NOMO-1 treated with DMSO at 0.1 percent for 48 hours (cell line): ENCODE results near the gene WDR54.
"Not testable (repeated sequence)": the region's sequence is repeated elsewhere in the genome, so short reads cannot be mapped to it uniquely, and the experiment has no call there.

Experiments
- DNase-seq: peaks from one replicate; lab custom pipeline; 2025; ENCODE audit not compliant: unreplicated experiment; lab: John Stamatoyannopoulos, UW

Gene WDR54

DNA sequence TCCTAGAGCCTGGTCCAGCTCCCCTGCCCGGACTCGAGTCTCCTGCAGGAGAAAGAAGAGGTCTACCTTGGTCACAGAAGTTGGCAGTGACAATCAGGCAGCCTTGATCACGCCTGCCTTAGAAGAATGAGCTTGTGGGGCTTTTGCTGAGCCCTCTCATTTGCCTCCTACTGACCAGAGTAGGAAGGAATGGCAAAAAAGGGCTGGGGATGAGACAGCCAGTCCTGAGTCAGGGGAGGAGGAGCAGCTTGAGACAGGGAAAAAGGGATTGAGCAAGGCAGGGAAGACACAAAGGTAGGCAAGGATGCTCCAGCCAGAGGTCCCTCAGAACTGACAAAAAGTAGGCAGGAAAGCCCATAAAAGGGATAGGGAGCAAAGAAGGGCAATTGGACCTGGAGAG lies 6.0 kb downstream of the WDR54 start:
- no peak for DNase-seq

DNA sequence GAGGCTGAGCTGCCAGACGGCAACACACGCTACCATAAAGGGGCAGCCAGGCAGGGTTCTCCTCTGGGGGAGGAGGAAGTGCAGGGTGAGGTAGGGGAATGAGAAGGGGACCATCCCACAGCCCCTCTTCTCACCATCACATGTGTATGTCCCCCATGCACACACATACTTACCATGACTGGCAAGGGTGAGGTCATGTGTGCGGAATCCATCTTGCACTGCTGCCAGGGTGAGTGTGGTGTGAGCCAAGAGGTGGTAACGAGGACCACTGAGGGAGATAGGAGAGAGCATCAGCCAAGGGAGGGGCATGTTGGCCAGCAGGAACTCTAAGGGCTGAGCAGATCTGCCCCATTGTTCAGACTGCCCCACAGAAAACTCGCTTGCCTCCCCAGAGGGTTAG lies 7.1 kb downstream of the WDR54 start:
- DNase-seq = no peak

GRCh38 chr2:74429487-74430451 lies 8.2 kb downstream of the WDR54 start:
- DNase-seq = no peak

DNA sequence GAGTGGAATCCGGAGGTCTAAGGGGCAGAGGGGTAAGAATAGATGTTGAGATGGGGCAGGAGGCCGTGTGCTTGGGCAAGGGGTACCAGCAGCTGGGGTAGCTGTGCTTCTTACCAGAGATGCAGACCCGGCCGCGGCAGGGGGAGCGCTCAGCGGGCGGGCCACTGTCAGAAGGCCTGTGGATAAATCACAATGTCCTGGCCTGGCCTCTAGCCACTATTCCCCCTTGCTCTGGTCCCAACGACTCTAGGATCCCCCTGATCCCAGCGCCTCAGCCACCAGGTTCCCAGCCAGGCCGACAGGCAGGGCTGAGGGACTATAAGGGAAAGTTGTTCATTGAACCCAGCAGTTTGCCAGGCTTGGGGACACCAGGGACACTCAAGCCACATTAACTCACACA lies 9.0 kb downstream of the WDR54 start:
- DNase-seq = no peak

DNA sequence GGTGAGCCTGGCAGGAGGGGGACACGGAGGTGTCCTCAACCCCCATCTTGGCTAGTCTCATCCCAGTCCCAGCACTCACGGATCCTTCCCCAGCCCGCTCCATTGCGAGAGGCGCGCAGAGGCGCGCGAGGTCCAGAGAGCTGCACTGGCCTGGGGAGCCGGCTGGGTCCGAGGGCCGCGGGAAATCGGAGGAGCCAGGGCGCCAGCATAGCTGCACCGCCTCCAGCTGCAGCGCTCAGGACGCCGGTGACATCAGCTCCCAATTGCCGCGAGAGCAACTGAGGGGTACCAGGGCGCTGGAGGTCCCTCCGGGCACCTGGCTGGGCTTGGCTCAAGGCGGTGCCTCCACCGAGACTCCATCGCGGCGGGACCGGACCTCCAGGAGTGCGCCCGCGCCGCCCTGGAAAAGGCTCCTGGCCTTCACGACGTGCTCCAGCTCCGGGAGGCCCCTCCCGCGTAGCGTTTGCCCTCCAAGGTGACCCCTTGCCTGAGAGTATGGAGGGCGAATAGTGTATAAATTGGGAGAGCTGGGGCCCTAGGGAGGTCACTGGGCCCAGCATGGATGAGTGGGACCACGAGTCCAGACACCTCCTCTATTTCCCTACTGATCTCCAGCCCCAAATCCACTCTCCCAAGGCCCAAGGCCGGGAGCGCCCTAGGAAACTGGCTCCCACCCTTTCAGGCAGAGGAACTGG lies 14.7 kb downstream of the WDR54 start:
- DNase-seq = no peak

- DNase-seq = no peak
Observed at GRCh38 chr2:74436848-74437695, 15.5 kb downstream of the WDR54 start.

DNA sequence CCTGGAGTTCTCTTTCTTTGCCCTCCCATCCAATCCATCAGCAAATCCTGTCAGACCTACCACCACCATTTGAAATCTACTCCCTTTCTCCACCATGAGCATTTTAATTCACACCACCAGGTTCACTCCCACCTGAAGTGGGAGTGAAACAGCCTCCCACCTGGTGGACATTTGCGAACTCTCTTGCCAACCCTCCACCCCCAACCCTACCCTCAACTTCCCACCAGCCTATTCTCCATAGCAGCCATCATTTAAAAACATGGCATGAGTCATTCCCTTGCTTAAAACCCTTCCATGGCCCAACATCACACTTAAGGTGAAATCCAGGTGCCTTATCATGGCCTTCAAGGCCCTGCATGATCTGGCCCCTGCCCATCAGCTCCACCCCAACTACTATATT lies 16.7 kb downstream of the WDR54 start:
- no peak for DNase-seq

DNA sequence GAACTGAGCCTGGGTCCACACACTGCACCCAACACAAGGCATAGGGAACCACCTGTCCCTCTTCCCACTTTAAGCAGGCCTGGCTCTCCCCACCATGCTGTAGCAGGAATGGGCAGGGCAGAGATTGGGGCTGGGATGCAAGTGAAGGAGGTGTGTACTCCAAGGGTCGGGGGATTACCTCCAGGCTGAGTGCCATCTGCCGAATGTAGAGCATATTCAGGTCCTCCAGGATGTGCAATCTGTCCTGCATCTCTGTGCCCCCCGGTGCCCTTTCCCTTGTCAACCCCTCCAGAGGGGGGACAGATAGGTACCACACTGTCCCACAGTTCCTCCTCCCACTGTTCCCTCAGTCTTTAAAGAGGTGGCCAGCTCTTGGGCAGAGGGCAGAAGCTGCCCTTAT lies 17.8 kb downstream of the WDR54 start:
- no peak for DNase-seq

GRCh38 chr2:74439803-74440377 lies 18.4 kb downstream of the WDR54 start:
- no peak for DNase-seq

GRCh38 chr2:74440378-74441169 lies 19.0 kb downstream of the WDR54 start:
- DNase-seq = peak; percentile 73

DNA sequence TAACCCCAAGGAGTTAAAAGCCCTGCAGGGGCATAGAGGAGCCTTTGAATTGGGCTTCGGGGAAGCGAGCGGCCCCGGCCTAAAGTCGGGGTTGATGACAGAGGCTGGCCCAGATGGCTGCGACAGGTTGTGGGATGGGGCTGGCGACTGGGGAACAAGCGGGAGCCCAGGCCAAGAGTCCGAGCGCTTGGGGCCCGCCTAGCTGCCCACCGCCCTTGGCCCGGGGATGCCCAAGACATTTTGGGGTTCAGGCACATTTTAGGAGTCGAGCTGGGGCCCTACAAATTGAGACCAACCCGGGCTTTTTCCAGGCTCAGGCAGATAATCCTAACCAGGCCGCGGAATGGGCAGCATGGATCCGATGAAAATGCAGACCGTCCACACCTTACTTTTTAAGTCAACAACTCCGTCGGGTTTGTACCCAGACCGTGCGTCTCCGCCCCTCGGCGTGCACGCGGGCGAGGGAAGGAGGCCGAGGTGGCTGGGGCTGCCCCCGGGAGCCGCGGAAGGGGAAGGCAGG lies 19.7 kb downstream of the WDR54 start:
- DNase-seq = no peak

- no peak for DNase-seq
Observed at GRCh38 chr2:74441690-74442482, 20.4 kb downstream of the WDR54 start, which contains the start of gene RTKN. Gene RTKN (minus strand): TSS chr2:74441937. CDS start chr2:74441816, 121 bp downstream.

GRCh38 chr2:74442483-74443297 lies 21.2 kb downstream of the WDR54 start:
- not testable (repeated sequence) for DNase-seq

DNA sequence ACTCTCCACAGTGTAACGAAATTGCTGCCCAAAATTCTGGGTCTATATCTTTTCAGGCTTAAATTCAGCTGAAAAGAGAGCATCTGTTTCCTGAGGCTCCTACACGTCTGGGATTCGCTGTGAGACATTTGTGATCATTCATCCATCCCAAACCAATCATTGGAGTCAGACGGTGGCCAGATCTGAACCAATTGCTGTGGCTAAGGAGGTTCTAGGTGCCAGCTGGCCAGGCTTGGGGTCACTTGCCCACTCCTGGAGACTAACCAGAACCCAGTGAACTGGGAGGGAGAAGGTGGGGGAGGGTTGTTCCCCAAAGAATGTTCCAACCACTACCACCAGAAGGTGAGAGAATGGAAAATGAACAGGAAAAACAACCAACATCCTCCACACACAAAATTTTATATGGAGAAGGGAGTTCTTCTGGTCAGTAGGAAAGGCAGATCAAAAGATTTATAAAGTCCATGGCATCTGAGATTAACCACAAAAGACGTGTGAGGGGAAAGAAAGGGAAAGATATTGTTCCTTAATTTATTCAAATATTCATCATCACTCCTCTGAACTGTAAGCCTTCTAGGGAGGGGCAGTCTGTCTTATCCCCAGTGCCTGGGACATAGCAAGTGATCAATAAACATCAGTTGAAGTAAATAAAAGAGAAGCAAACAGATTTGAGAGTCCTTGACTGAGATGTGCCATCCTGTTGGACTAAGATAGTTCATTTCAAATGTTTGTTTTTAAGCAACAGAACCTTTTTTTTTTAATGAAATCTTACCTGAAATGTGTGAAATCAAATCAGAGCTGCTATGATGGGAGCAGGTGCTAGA lies 23.2 kb downstream of the WDR54 start:
- no peak for DNase-seq

DNA sequence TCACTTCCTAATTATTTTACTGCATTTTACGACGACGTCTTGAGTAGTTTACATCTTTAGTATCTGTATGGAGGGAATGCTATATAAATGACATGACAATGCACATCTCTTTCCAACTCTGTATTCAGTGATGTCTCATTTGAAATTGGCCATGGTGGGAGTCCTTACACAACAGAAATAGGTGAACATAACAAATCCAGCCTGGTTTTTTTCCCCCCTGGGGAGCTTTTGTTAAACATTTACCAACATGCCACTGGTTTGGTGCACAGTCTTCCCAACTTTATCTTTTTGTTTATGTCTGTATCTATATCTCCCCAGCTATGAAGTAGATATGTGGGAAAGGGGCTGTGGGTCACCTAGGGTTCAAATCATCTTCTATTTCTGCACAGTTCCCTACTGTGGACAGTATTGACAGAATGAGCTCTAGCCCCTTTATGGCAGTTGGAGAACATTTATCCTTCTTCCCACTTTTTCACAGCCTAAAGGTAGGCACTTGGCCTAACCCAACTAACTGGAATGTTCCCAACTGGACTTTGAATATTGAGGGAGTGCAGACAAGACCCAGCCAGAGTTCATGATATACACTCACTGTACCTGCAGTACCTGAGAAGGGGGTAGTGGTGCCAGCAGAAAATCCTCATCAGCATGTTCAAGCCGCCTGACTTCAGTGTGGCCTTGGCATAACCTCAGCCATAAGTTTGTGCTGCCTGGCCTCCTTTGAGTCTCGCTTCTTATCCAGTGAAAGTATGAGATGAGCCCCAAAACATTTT lies 25.9 kb downstream of the WDR54 start:
- DNase-seq = no peak

DNA sequence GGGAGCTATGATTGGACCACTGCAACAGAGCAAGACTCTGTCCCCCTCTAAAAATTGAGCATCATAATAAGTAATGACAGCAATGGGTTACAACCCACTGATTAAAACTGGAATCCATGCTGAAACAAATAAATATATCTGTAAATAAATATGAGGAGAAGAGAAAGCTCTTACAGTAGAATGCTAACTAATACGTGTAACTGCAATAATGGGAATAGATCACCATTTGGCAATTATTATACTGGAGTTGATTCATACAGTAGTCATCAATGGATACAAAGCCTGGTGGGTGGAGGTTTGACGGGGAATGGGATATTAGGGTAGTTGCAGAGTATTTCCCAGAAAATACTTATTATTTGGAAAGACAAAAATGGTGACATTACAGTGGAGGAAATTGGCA lies 27.2 kb downstream of the WDR54 start:
- no peak for DNase-seq
